Measurements from ENCODE around the gene GARNL3. TPM values are rescaled to one million over a fixed set of nuclear protein-coding genes. Genes with fewer than 3 reads are reported as not detected.

Gene GARNL3
- polyA plus RNA-seq, 3 donors from 2014 or later, result 0.44 to 2.1 TPM; not detected in 1

- peaks cover 0 to 15% (median 3%) of the 10 kb centered on the region in 3 donors for H3K27me3 Mint-ChIP-seq (ENCODE audit: low read depth in 3 of 3)
- peaks cover 0 to 4% (median 4%) of the 10 kb centered on the region in 3 donors for H3K36me3 Mint-ChIP-seq
- H3K4me3 Mint-ChIP-seq, result no peak overlapping the region
- H3K9me3 Mint-ChIP-seq, result no peaks in the 10 kb centered on the region
- H3K4me1 Mint-ChIP-seq, result peaks cover 8% of the 10 kb centered on the region in 2 donors
- DNase-seq, result no peak
- no peak overlapping the region for H3K27ac Mint-ChIP-seq
Observed at GRCh38 chr9:127249877-127250276, 14.7 kb upstream of the GARNL3 start.

GRCh38 chr9:127250896-127251391 lies 13.6 kb upstream of the GARNL3 start:
- no peak overlapping the region for H3K27ac Mint-ChIP-seq
- DNase-seq, result no peak
- no peaks in the 10 kb centered on the region for H3K9me3 Mint-ChIP-seq
- peaks cover 0 to 4% (median 4%) of the 10 kb centered on the region in 3 donors for H3K36me3 Mint-ChIP-seq
- no peak overlapping the region for H3K4me3 Mint-ChIP-seq
- no peaks in the 10 kb centered on the region for H3K4me1 Mint-ChIP-seq
- peaks cover 0 to 14% (median 3%) of the 10 kb centered on the region in 3 donors for H3K27me3 Mint-ChIP-seq (ENCODE audit: low read depth in 3 of 3)

GRCh38 chr9:127252410-127253318 lies 11.9 kb upstream of the GARNL3 start:
- no peak for DNase-seq
- H3K36me3 Mint-ChIP-seq, result peaks cover 0 to 4% (median 4%) of the 10 kb centered on the region in 3 donors
- H3K4me3 Mint-ChIP-seq, result no peak overlapping the region
- peaks cover 0 to 11% (median 3%) of the 10 kb centered on the region in 3 donors for H3K27me3 Mint-ChIP-seq (ENCODE audit: low read depth in 3 of 3)
- H3K9me3 Mint-ChIP-seq, result no peaks in the 10 kb centered on the region
- no peak overlapping the region for H3K27ac Mint-ChIP-seq
- no peaks in the 10 kb centered on the region for H3K4me1 Mint-ChIP-seq

GRCh38 chr9:127253446-127253845 lies 11.1 kb upstream of the GARNL3 start:
- H3K4me3 Mint-ChIP-seq, result no peak overlapping the region
- H3K4me1 Mint-ChIP-seq, result no peaks in the 10 kb centered on the region
- no peaks in the 10 kb centered on the region for H3K9me3 Mint-ChIP-seq
- peaks cover 0 to 4% (median 4%) of the 10 kb centered on the region in 3 donors for H3K36me3 Mint-ChIP-seq
- no peak for DNase-seq
- H3K27me3 Mint-ChIP-seq (ENCODE audit: low read depth in 3 of 3), result peaks cover 0 to 11% (median 3%) of the 10 kb centered on the region in 3 donors
- H3K27ac Mint-ChIP-seq, result no peak overlapping the region

- no peak for DNase-seq
- Mint-ChIP-seq H3K27me3 (ENCODE audit: low read depth in 3 of 3) (peaks cover 0 to 9% (median 3%) of the 10 kb centered on the region in 3 donors), H3K9me3 (no peaks in the 10 kb centered on the region), H3K36me3 (peaks cover 0 to 4% (median 0%) of the 10 kb centered on the region in 3 donors), H3K4me3 (no peak overlapping the region), H3K27ac (no peak overlapping the region), H3K4me1 (no peaks in the 10 kb centered on the region)
Observed at GRCh38 chr9:127255692-127256091, 8.9 kb upstream of the GARNL3 start.

GRCh38 chr9:127256324-127256723 lies 8.2 kb upstream of the GARNL3 start:
- H3K27ac Mint-ChIP-seq, result no peak overlapping the region
- no peak for DNase-seq
- no peak overlapping the region for H3K4me3 Mint-ChIP-seq
- peaks cover 0 to 4% (median 0%) of the 10 kb centered on the region in 3 donors for H3K36me3 Mint-ChIP-seq
- peaks cover 0 to 9% (median 3%) of the 10 kb centered on the region in 3 donors for H3K27me3 Mint-ChIP-seq (ENCODE audit: low read depth in 3 of 3)
- H3K9me3 Mint-ChIP-seq, result no peaks in the 10 kb centered on the region
- H3K4me1 Mint-ChIP-seq, result no peaks in the 10 kb centered on the region

GRCh38 chr9:127258606-127259471 lies 5.7 kb upstream of the GARNL3 start:
- no peak overlapping the region for H3K27ac Mint-ChIP-seq
- no peaks in the 10 kb centered on the region for H3K4me1 Mint-ChIP-seq
- DNase-seq, result no peak
- no peak overlapping the region for H3K4me3 Mint-ChIP-seq
- H3K9me3 Mint-ChIP-seq, result no peaks in the 10 kb centered on the region
- no peaks in the 10 kb centered on the region for H3K36me3 Mint-ChIP-seq
- peaks cover 0 to 4% (median 0%) of the 10 kb centered on the region in 3 donors for H3K27me3 Mint-ChIP-seq (ENCODE audit: low read depth in 3 of 3)

GRCh38 chr9:127262602-127263001 lies 2.0 kb upstream of the GARNL3 start:
- Mint-ChIP-seq H3K9me3 (no peaks in the 10 kb centered on the region), H3K4me1 (no peaks in the 10 kb centered on the region), H3K27me3 (ENCODE audit: low read depth in 3 of 3) (peaks cover 0 to 2% (median 2%) of the 10 kb centered on the region in 3 donors), H3K36me3 (no peaks in the 10 kb centered on the region), H3K27ac (no peak overlapping the region), H3K4me3 (no peak overlapping the region)
- no peak for DNase-seq

GRCh38 chr9:127263237-127263636 lies 1.3 kb upstream of the GARNL3 start:
- Mint-ChIP-seq H3K4me3 (no peak overlapping the region), H3K27ac (no peak overlapping the region)
- no peak for DNase-seq

GRCh38 chr9:127263664-127264063 lies 910 bp upstream of the GARNL3 start:
- H3K4me1 Mint-ChIP-seq, result no peaks in the 10 kb centered on the region
- DNase-seq, result no peak
- H3K36me3 Mint-ChIP-seq, result no peaks in the 10 kb centered on the region
- H3K27me3 Mint-ChIP-seq (ENCODE audit: low read depth in 3 of 3), result peaks cover 0 to 2% (median 2%) of the 10 kb centered on the region in 3 donors
- no peak overlapping the region for H3K4me3 Mint-ChIP-seq
- no peak overlapping the region for H3K27ac Mint-ChIP-seq
- H3K9me3 Mint-ChIP-seq, result no peaks in the 10 kb centered on the region

More at GRCh38 chr9:127263237-127263636, 1.3 kb upstream of the GARNL3 start:
- Mint-ChIP-seq H3K27me3 (ENCODE audit: low read depth in 3 of 3) (peaks cover 0 to 2% (median 2%) of the 10 kb centered on the region in 3 donors), H3K4me1 (no peaks in the 10 kb centered on the region), H3K9me3 (no peaks in the 10 kb centered on the region), H3K36me3 (no peaks in the 10 kb centered on the region)

GRCh38 chr9:127267793-127268525 lies 3.4 kb downstream of the GARNL3 start:
- Mint-ChIP-seq H3K4me3 (no peak overlapping the region), H3K4me1 (no peaks in the 10 kb centered on the region), H3K27me3 (ENCODE audit: low read depth in 3 of 3) (peaks cover 0 to 3% (median 2%) of the 10 kb centered on the region in 3 donors), H3K9me3 (no peaks in the 10 kb centered on the region), H3K27ac (no peak overlapping the region), H3K36me3 (peaks cover 0 to 4% (median 0%) of the 10 kb centered on the region in 3 donors)
- DNase-seq, result no peak

GRCh38 chr9:127269449-127269848 lies 4.9 kb downstream of the GARNL3 start:
- H3K4me3 Mint-ChIP-seq, result no peak overlapping the region
- peaks cover 2 to 3% (median 2%) of the 10 kb centered on the region in 3 donors for H3K27me3 Mint-ChIP-seq (ENCODE audit: low read depth in 3 of 3)
- no peak overlapping the region for H3K27ac Mint-ChIP-seq

GRCh38 chr9:127273326-127273725 lies 8.8 kb downstream of the GARNL3 start:
- Mint-ChIP-seq H3K4me1 (no peaks in the 10 kb centered on the region), H3K36me3 (peaks cover 0 to 4% (median 0%) of the 10 kb centered on the region in 3 donors), H3K27me3 (ENCODE audit: low read depth in 3 of 3) (peaks cover 2 to 4% (median 4%) of the 10 kb centered on the region in 3 donors), H3K27ac (no peak overlapping the region), H3K9me3 (no peaks in the 10 kb centered on the region), H3K4me3 (no peak overlapping the region)
- no peak for DNase-seq

More at GRCh38 chr9:127269449-127269848, 4.9 kb downstream of the GARNL3 start:
- Mint-ChIP-seq H3K4me1 (no peaks in the 10 kb centered on the region), H3K9me3 (no peaks in the 10 kb centered on the region), H3K36me3 (peaks cover 0 to 4% (median 0%) of the 10 kb centered on the region in 3 donors)
- no peak for DNase-seq

All from immature natural killer cell (primary cell).